Prostate gland (tissue), 2 donors: ENCODE data around the gene DIAPH2. TPM values are rescaled to one million over a fixed set of nuclear protein-coding genes. Genes with fewer than 3 reads are reported as not detected.

Experiments used
- DNase-seq: peaks from one replicate; pipeline ENCODE4 v3.0.0-alpha.2; 2019; ENCODE audit warnings: low spot score
- H3K27ac ChIP-seq, 2 donors: fragments of 200-600 bp; sonication (generic); 2 replicates each; pipeline ENCODE4 v1.5.1; 2017 to 2019
- H3K27me3 ChIP-seq: fragments of 200-600 bp; sonication (generic); replicated peaks from 2 replicates; pipeline ENCODE4 v1.5.1; 2019; ENCODE audit not compliant: insufficient read depth
- H3K36me3 ChIP-seq, 2 donors: fragments of 200-600 bp; sonication (generic); 1 replicate in 1 of 2; 2 replicates in 1 of 2; pipeline versions ENCODE4 v1.5.1 to v1.8.1; 2017 to 2019
- H3K4me1 ChIP-seq: fragments of 200-600 bp; sonication (generic); replicated peaks from 2 replicates; pipeline ENCODE4 v1.5.1; 2019
- H3K4me3 ChIP-seq, 2 donors: fragments of 200-600 bp; sonication (generic); 2 replicates each; pipeline ENCODE4 v1.5.1; 2017 to 2019
- H3K9me3 ChIP-seq: fragments of 200-600 bp; sonication (generic); 2 replicates; pipeline ENCODE4 v1.5.1; 2017
- POLR2A ChIP-seq: fragments of 450-650 bp; IDR thresholded peaks from one replicate; pipeline ENCODE4 v1.6.1; 2016; ENCODE audit warnings: antibody characterized with exemption, mild to moderate bottlenecking
- POLR2AphosphoS5 ChIP-seq: sonication (generic); formaldehyde crosslinking; IDR thresholded peaks from one replicate; pipeline ENCODE4 v1.6.1; 2017; ENCODE audit warnings: antibody characterized with exemption
- WGBS: methylation state at CpG from one replicate; pipeline ENCODE4 v1.1.5; 2018; 5-methylcytosine and 5-hydroxymethylcytosine counted together
- intact Hi-C: fragments of 100-400 bp; cut with DNase I; formaldehyde crosslinking; loops from one replicate; pipeline ENCODE4 v1.14.2; 2022
- total RNA-seq, 2 donors: library from RNA; depleted of rRNA; stranded (reverse); fragments of >200 nt; gene quantifications; one replicate each; pipeline ENCODE4 v1.1.0, GENCODE V29; 2016
- TF ChIP-seq, protein P1 (sequence below), 4 experiments: fragments of 200-600 bp in 2 of 4; fragments of 450-650 bp in 2 of 4; sonication (generic) in 2 of 4; IDR thresholded peaks; 1 replicate in 3 of 4; 2 replicates in 1 of 4; pipeline ENCODE4 v1.5.1; 2016 to 2019; ENCODE audit warnings: antibody characterized with exemption in 4 of 4, mild to moderate bottlenecking in 2 of 4, moderate library complexity in 2 of 4

DIAPH2 gene
- total RNA-seq, 2 donors from 2014 or later = 8.1 to 44.8 TPM

DNA sequence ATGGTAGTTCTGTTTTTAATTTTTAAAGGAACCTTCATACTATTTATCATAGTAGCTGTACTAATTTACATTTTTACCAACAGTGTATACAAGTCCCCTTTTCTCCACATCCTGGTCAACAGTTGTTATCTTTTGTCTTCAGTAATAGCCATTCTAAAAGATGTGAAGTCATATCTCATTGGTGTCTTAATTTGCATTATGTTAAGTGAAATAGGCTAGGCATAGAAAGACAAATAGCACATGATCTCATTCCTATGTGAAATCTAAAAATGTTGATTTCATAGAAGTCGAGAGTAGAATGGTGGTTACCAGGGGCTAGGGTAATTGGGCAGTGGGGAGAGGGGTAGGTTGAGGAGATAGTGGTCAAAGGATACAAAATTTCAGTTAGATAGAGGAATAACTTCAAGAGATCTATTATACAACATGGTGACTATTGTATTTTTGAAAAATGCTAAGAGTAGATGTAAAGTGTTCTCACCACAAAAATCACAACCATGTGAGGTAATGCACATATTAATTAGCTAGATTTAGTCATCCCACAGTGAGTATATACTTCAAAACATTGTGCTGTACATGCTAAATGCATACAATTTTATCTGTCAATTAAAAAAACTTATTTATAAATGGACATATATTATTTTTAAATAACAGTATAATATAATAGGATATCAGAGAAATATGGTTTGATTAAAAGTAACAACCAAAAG, 58.9 kb downstream of the DIAPH2 start:
- H3K4me1 ChIP-seq = no peaks in the 10 kb centered on the region
- no peak for TF ChIP-seq POLR2AphosphoS5
- TF ChIP-seq, protein P1, sequence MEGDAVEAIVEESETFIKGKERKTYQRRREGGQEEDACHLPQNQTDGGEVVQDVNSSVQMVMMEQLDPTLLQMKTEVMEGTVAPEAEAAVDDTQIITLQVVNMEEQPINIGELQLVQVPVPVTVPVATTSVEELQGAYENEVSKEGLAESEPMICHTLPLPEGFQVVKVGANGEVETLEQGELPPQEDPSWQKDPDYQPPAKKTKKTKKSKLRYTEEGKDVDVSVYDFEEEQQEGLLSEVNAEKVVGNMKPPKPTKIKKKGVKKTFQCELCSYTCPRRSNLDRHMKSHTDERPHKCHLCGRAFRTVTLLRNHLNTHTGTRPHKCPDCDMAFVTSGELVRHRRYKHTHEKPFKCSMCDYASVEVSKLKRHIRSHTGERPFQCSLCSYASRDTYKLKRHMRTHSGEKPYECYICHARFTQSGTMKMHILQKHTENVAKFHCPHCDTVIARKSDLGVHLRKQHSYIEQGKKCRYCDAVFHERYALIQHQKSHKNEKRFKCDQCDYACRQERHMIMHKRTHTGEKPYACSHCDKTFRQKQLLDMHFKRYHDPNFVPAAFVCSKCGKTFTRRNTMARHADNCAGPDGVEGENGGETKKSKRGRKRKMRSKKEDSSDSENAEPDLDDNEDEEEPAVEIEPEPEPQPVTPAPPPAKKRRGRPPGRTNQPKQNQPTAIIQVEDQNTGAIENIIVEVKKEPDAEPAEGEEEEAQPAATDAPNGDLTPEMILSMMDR (IDR thresholded peaks at IDR 0.05) = no peak
- no peak for DNase-seq
- no peak overlapping the region for H3K27ac ChIP-seq
- 95% methylated on average over 1 of the region's 1 CpG for WGBS
- no peaks in the 10 kb centered on the region for H3K36me3 ChIP-seq
- H3K4me3 ChIP-seq = no peak overlapping the region
- no peaks in the 10 kb centered on the region for H3K27me3 ChIP-seq
- intact Hi-C loops = no loop called here
- no peaks in the 10 kb centered on the region for H3K9me3 ChIP-seq

DNA sequence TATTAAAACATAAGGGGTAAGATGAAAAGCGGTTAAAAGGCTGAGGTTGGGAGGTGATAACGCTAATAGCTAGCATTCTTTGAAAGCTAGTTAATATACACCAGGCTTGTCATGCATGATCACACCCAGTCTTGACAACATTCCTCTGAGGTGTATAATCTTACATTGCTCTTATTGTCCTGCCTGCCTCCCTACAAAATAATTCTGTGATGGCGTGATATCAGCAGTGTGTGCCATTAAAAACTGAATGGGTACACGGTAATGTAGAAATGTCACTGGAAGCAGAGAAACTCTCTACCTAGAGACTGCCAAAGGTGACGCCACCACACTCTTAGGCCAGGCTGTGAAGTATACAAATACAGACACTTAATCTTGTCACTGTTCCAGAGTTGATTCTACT, 68.1 kb downstream of the DIAPH2 start:
- intact Hi-C loops = no loop called here
- Histone ChIP-seq H3K27me3 (no peaks in the 10 kb centered on the region), H3K4me1 (no peaks in the 10 kb centered on the region), H3K4me3 (no peak overlapping the region), H3K27ac (no peak overlapping the region), H3K9me3 (no peaks in the 10 kb centered on the region), H3K36me3 (no peaks in the 10 kb centered on the region)
- DNase-seq = no peak
- TF ChIP-seq POLR2A (no peak), POLR2AphosphoS5 (no peak)
- TF ChIP-seq, protein P1 (IDR thresholded peaks at IDR 0.05) = no peak
- WGBS = 89% methylated on average over 5 of the region's 5 CpGs

DNA sequence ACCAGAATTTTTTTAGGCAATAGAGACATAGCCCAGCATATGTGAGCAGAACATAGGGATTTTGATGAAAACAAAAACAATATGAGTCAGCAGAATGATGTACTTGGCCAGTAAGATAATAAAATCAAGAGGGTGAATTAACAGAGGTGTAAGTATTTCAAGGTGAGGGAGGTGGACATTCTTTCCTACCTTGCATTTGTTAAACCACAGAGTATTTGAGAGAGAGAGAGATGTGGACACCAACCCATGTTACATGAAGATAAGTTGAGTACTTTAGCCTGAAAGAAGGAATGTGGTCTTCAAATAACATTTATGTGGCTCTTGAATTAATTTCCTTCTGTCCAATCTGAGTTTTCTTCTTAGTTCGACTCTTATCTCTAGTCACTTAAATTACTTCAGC, 68.6 kb downstream of the DIAPH2 start:
- H3K9me3 ChIP-seq = no peaks in the 10 kb centered on the region
- DNase-seq = no peak
- no peak overlapping the region for H3K4me3 ChIP-seq
- H3K27me3 ChIP-seq = no peaks in the 10 kb centered on the region
- intact Hi-C loops = no loop called here
- no peak for TF ChIP-seq POLR2A
- no peak for TF ChIP-seq POLR2AphosphoS5
- TF ChIP-seq, protein P1 (IDR thresholded peaks at IDR 0.05) = no peak
- no peaks in the 10 kb centered on the region for H3K4me1 ChIP-seq
- 96% methylated on average over 1 of the region's 1 CpG for WGBS
- no peaks in the 10 kb centered on the region for H3K36me3 ChIP-seq
- no peak overlapping the region for H3K27ac ChIP-seq

DNA sequence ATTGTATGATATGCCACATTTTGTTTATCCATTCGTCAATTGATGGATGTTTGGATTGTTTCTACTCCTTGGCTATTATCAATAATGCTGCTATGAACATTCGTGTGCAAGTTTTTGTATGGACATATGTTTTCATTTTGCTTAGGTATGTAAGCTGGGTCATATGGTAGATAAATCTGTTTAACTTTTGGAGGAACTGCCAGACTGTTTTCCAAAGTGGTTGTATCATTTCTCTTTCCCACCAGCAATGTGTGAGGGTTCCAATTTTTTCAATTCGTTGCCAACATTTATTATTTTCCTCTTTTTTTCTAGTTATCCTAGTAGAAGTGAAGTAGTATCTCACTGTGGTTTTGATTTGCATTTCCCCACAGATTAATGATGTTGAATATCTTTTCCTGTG, 71.8 kb downstream of the DIAPH2 start:
- no peak for TF ChIP-seq POLR2A
- TF ChIP-seq, protein P1 (IDR thresholded peaks at IDR 0.05) = no peak
- no peak for TF ChIP-seq POLR2AphosphoS5
- no peak overlapping the region for H3K27ac ChIP-seq
- no peaks in the 10 kb centered on the region for H3K36me3 ChIP-seq
- H3K4me3 ChIP-seq = no peak overlapping the region
- intact Hi-C loops = no loop called here
- no peak for DNase-seq
- H3K27me3 ChIP-seq = no peaks in the 10 kb centered on the region
- no peaks in the 10 kb centered on the region for H3K9me3 ChIP-seq
- 100% methylated on average over 3 of the region's 3 CpGs for WGBS
- no peaks in the 10 kb centered on the region for H3K4me1 ChIP-seq

DNA sequence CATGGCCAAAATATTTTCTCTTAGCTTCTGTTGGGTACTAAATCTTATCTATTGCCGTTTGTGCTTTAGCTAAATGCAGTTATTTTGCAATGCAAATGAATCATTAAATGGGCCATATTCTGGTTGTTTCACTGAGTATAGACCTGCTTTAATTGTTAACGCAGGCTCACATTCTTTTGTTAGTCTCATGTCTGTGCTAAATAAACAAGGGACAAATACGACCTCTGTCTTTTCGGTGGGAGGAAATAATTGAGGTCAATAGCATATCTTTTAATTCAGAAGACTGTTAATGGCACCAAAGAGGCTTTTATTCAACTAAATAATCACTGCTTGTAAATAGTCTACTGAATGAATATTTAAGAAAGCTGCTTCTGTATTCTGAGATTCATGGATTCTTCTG, 76.9 kb downstream of the DIAPH2 start:
- WGBS = 64% methylated on average over 4 of the region's 4 CpGs
- intact Hi-C loops = no loop called here

More for the DNA sequence above, 76.9 kb downstream of the DIAPH2 start:
- no peak for DNase-seq
- no peak overlapping the region for H3K27ac ChIP-seq
- no peak overlapping the region for H3K4me3 ChIP-seq
- no peak for TF ChIP-seq POLR2AphosphoS5
- TF ChIP-seq POLR2A = no peak
- TF ChIP-seq, protein P1 (IDR thresholded peaks at IDR 0.05) = no peak
- H3K27me3 ChIP-seq = no peaks in the 10 kb centered on the region
- no peaks in the 10 kb centered on the region for H3K4me1 ChIP-seq
- no peaks in the 10 kb centered on the region for H3K9me3 ChIP-seq
- H3K36me3 ChIP-seq = no peaks in the 10 kb centered on the region
